ENCODE measurements around the gene CPLX1. TPM values are rescaled to one million over a fixed set of nuclear protein-coding genes. Genes with fewer than 3 reads are reported as not detected.

Gene CPLX1
- total RNA-seq, 2 experiments from 2014 or later: 0.21 to 0.25 TPM

- BruUV-seq (replicated peaks): no TSS peak
- H3K9me3 ChIP-seq (ENCODE audit: low read length): no peaks in the 10 kb centered on the region
Observed at GRCh38 chr4:869776-870175, 43.8 kb upstream of the CPLX1 start.

GRCh38 chr4:868421-868820 lies 42.5 kb upstream of the CPLX1 start:
- Histone ChIP-seq H4K20me1 (ENCODE audit: insufficient read depth, low read length) (no peaks in the 10 kb centered on the region), H3K4me3 (ENCODE audit: low read depth, low read length, poor library complexity, severe bottlenecking) (no peak overlapping the region), H2AFZ (ENCODE audit: low read length) (no peak overlapping the region), H3K36me3 (ENCODE audit: insufficient read depth, low read length) (peaks cover 50% of the 10 kb centered on the region), H3K9me2 (ENCODE audit: insufficient read depth, low read length) (no peaks in the 10 kb centered on the region), H3K9me3 (ENCODE audit: low read length) (no peaks in the 10 kb centered on the region), H3K4me1 (ENCODE audit: insufficient read depth, low read length, poor library complexity, severe bottlenecking) (no peaks in the 10 kb centered on the region), H3K4me2 (ENCODE audit: low read length) (no peak overlapping the region), H3K79me2 (ENCODE audit: insufficient read depth, low read depth, low read length) (no peaks in the 10 kb centered on the region), H3K27ac (ENCODE audit: low read depth, low read length, poor library complexity, severe bottlenecking) (no peak overlapping the region)
- intact Hi-C loops (cut with micrococcal nuclease; ENCODE audit: unreplicated experiment): no loop called here
- no peak for DNase-seq (ENCODE audit: low spot score)
- CTCF ChIA-PET (ENCODE audit: unreplicated experiment): no interaction called here
- BruUV-seq (replicated peaks): no TSS peak
- POLR2A ChIA-PET: no interaction called here
- no peak for TF ChIP-seq CTCF (conservative IDR thresholded peaks at IDR 0.05; ENCODE audit: low read length)
- no peak for TF ChIP-seq EZH2phosphoT487 (IDR thresholded peaks at IDR 0.05; ENCODE audit: borderline replicate concordance, low read depth, low read length)

More at GRCh38 chr4:869776-870175, 43.8 kb upstream of the CPLX1 start:
- DNase-seq (ENCODE audit: low spot score): no peak
- no peak overlapping the region for H3K4me2 ChIP-seq (ENCODE audit: low read length)
- H3K79me2 ChIP-seq (ENCODE audit: insufficient read depth, low read depth, low read length): no peaks in the 10 kb centered on the region
- CTCF ChIA-PET (ENCODE audit: unreplicated experiment): no interaction called here
- intact Hi-C loops (cut with micrococcal nuclease; ENCODE audit: unreplicated experiment): no loop called here
- H3K4me3 ChIP-seq (ENCODE audit: low read depth, low read length, poor library complexity, severe bottlenecking): no peak overlapping the region
- no peak overlapping the region for H2AFZ ChIP-seq (ENCODE audit: low read length)
- H3K4me1 ChIP-seq (ENCODE audit: insufficient read depth, low read length, poor library complexity, severe bottlenecking): no peaks in the 10 kb centered on the region
- POLR2A ChIA-PET: no interaction called here
- H4K20me1 ChIP-seq (ENCODE audit: insufficient read depth, low read length): no peaks in the 10 kb centered on the region
- no peaks in the 10 kb centered on the region for H3K9me2 ChIP-seq (ENCODE audit: insufficient read depth, low read length)
- H3K36me3 ChIP-seq (ENCODE audit: insufficient read depth, low read length): peaks cover 63% of the 10 kb centered on the region
- H3K27ac ChIP-seq (ENCODE audit: low read depth, low read length, poor library complexity, severe bottlenecking): no peak overlapping the region
- TF ChIP-seq EZH2phosphoT487 (IDR thresholded peaks at IDR 0.05; ENCODE audit: borderline replicate concordance, low read depth, low read length) (no peak), CTCF (conservative IDR thresholded peaks at IDR 0.05; ENCODE audit: low read length) (no peak)

GRCh38 chr4:867526-868250 lies 41.8 kb upstream of the CPLX1 start:
- ChIA-PET POLR2A (no interaction called here), CTCF (ENCODE audit: unreplicated experiment) (no interaction called here)
- peaks cover 49% of the 10 kb centered on the region for H3K36me3 ChIP-seq (ENCODE audit: insufficient read depth, low read length)

More at GRCh38 chr4:867526-868250, 41.8 kb upstream of the CPLX1 start:
- Histone ChIP-seq H3K9me2 (ENCODE audit: insufficient read depth, low read length) (no peaks in the 10 kb centered on the region), H2AFZ (ENCODE audit: low read length) (no peak overlapping the region), H3K27ac (ENCODE audit: low read depth, low read length, poor library complexity, severe bottlenecking) (no peak overlapping the region), H4K20me1 (ENCODE audit: insufficient read depth, low read length) (no peaks in the 10 kb centered on the region), H3K79me2 (ENCODE audit: insufficient read depth, low read depth, low read length) (no peaks in the 10 kb centered on the region), H3K4me1 (ENCODE audit: insufficient read depth, low read length, poor library complexity, severe bottlenecking) (no peaks in the 10 kb centered on the region), H3K4me3 (ENCODE audit: low read depth, low read length, poor library complexity, severe bottlenecking) (no peak overlapping the region), H3K4me2 (ENCODE audit: low read length) (no peak overlapping the region), H3K9me3 (ENCODE audit: low read length) (no peaks in the 10 kb centered on the region)
- no TSS peak for BruUV-seq (replicated peaks)
- intact Hi-C loops (cut with micrococcal nuclease; ENCODE audit: unreplicated experiment): no loop called here
- DNase-seq (ENCODE audit: low spot score): no peak
- TF ChIP-seq EZH2phosphoT487 (IDR thresholded peaks at IDR 0.05; ENCODE audit: borderline replicate concordance, low read depth, low read length): no peak
- TF ChIP-seq CTCF (conservative IDR thresholded peaks at IDR 0.05; ENCODE audit: low read length): no peak
